Liver (tissue), 9 donors: ENCODE measurements around the gene NEDD4. TPM values are rescaled to one million over a fixed set of nuclear protein-coding genes. Genes with fewer than 3 reads are reported as not detected.

Experiments
- DNase-seq: peaks from one replicate; pipeline ENCODE4 v3.0.0-alpha.2; 2017; ENCODE audit warnings: low spot score
- H3K27ac ChIP-seq, 2 donors: one replicate each; pipeline ENCODE4 v1.7.0; 2013; ENCODE audit warnings: inconsistent platforms in 2 of 2, low read length in 2 of 2, control low read depth in 1 of 2, low read depth in 1 of 2, mild to moderate bottlenecking in 1 of 2
- H3K27me3 ChIP-seq, 4 donors: one replicate each; pipeline versions ENCODE4 v1.6.1 to v1.7.0; 2013; ENCODE audit warnings: low read length in 3 of 4, inconsistent platforms in 1 of 4, mild to moderate bottlenecking in 1 of 4, moderate library complexity in 1 of 4; ENCODE audit not compliant: control insufficient read depth in 4 of 4, insufficient read depth in 4 of 4
- H3K36me3 ChIP-seq, 4 donors: one replicate each; pipeline versions ENCODE4 v1.6.1 to v1.7.0; 2013; ENCODE audit warnings: low read length in 3 of 4, mild to moderate bottlenecking in 3 of 4, low read depth in 1 of 4, moderate library complexity in 1 of 4; ENCODE audit not compliant: control insufficient read depth in 4 of 4, insufficient read depth in 3 of 4
- H3K4me1 ChIP-seq, 4 donors: one replicate each; pipeline versions ENCODE4 v1.6.1 to v1.7.0; 2013; ENCODE audit warnings: low read length in 3 of 4, mild to moderate bottlenecking in 3 of 4, moderate library complexity in 1 of 4; ENCODE audit not compliant: control insufficient read depth in 4 of 4, insufficient read depth in 4 of 4
- H3K4me3 ChIP-seq, 3 donors: one replicate each; pipeline versions ENCODE4 v1.6.1 to v1.7.0; 2013; ENCODE audit warnings: low read length in 3 of 3, control low read depth in 1 of 3, low read depth in 1 of 3, mild to moderate bottlenecking in 1 of 3
- H3K9ac ChIP-seq, 2 donors: one replicate each; pipeline ENCODE4 v1.7.0; 2013; ENCODE audit warnings: low read length in 2 of 2, mild to moderate bottlenecking in 2 of 2, moderate library complexity in 2 of 2, control low read depth in 1 of 2, low read depth in 1 of 2
- H3K9me3 ChIP-seq, 4 donors: one replicate each; pipeline versions ENCODE4 v1.6.1 to v1.7.0; 2013; ENCODE audit warnings: low read length in 3 of 4; ENCODE audit not compliant: control insufficient read depth in 4 of 4
- ATF3 ChIP-seq: IDR thresholded peaks from 2 replicates; pipeline ENCODE4 v1.6.1; 2016; ENCODE audit warnings: antibody characterized with exemption
- EGR1 ChIP-seq, 2 donors: IDR thresholded peaks; 2 replicates each; pipeline ENCODE4 v1.6.1; 2016 to 2018; ENCODE audit warnings: antibody characterized with exemption in 2 of 2, low read depth in 2 of 2
- FOXA1 ChIP-seq: IDR thresholded peaks from 2 replicates; pipeline ENCODE4 v1.6.1; 2016; ENCODE audit warnings: antibody characterized with exemption
- FOXA2 ChIP-seq: IDR thresholded peaks from 2 replicates; pipeline ENCODE4 v1.6.1; 2016; ENCODE audit warnings: antibody characterized with exemption
- GABPA ChIP-seq, 2 donors: IDR thresholded peaks in 1 of 2; conservative IDR thresholded peaks in 1 of 2; 2 replicates each; pipeline ENCODE4 v1.6.1; 2016; ENCODE audit warnings: antibody characterized with exemption in 2 of 2, mild to moderate bottlenecking in 1 of 2, moderate library complexity in 1 of 2
- HNF4A ChIP-seq, 2 donors: conservative IDR thresholded peaks; 2 replicates each; pipeline ENCODE4 v1.6.1; 2016; ENCODE audit warnings: antibody characterized with exemption in 2 of 2, mild to moderate bottlenecking in 2 of 2
- HNF4G ChIP-seq: IDR thresholded peaks from 2 replicates; pipeline ENCODE4 v1.6.1; 2016; ENCODE audit warnings: antibody characterized with exemption
- JUND ChIP-seq, 2 donors: IDR thresholded peaks; 2 replicates each; pipeline ENCODE4 v1.6.1; 2016; ENCODE audit warnings: antibody characterized with exemption in 2 of 2
- MAX ChIP-seq: IDR thresholded peaks from 2 replicates; pipeline ENCODE4 v1.6.1; 2016; ENCODE audit warnings: antibody characterized with exemption
- NR2F2 ChIP-seq: IDR thresholded peaks from 2 replicates; pipeline ENCODE4 v1.6.1; 2016; ENCODE audit warnings: antibody characterized with exemption
- RAD21 ChIP-seq, 2 donors: IDR thresholded peaks; 2 replicates each; pipeline ENCODE4 v1.6.1; 2016; ENCODE audit warnings: antibody characterized with exemption in 2 of 2, mild to moderate bottlenecking in 2 of 2
- REST ChIP-seq: IDR thresholded peaks from 2 replicates; pipeline ENCODE4 v1.6.1; 2016; ENCODE audit warnings: antibody characterized with exemption, mild to moderate bottlenecking
- RXRA ChIP-seq, 2 donors: IDR thresholded peaks; 2 replicates each; pipeline ENCODE4 v1.6.1; 2017 to 2018; ENCODE audit warnings: antibody characterized with exemption in 2 of 2, mild to moderate bottlenecking in 1 of 2
- SP1 ChIP-seq: IDR thresholded peaks from 2 replicates; pipeline ENCODE4 v1.6.1; 2018; ENCODE audit warnings: antibody characterized with exemption, mild to moderate bottlenecking
- TAF1 ChIP-seq: conservative IDR thresholded peaks from 2 replicates; pipeline ENCODE4 v1.6.1; 2016; ENCODE audit warnings: antibody characterized with exemption, mild to moderate bottlenecking
- YY1 ChIP-seq: IDR thresholded peaks from 2 replicates; pipeline ENCODE4 v1.6.1; 2016; ENCODE audit warnings: antibody characterized with exemption, mild to moderate bottlenecking
- WGBS: extraction: QIAGEN DNeasy Blood & Tissue Kit; methylation state at CpG from one replicate; pipeline ENCODE4 v1.1.7; 2013; 5-methylcytosine and 5-hydroxymethylcytosine counted together
- polyA plus RNA-seq, 2 donors: library from polyadenylated mRNA; stranded (reverse) in 1 of 2; unstranded in 1 of 2; fragments of 200-250 nt in 1 of 2; fragments of >200 nt in 1 of 2; fragmentation: Nextera tagmentation in 1 of 2; extraction: Ambion mirVana in 1 of 2; gene quantifications; one replicate each; pipeline versions ENCODE4 v1.2.1 to v1.2.3, GENCODE V29; 2013 to 2015
- total RNA-seq, 2 donors: library from RNA; depleted of rRNA; stranded (reverse); fragments of >200 nt; gene quantifications; one replicate each; pipeline ENCODE4 v1.2.3, GENCODE V29; 2014
- TF ChIP-seq, protein P1 (sequence below): fragments of 150-350 bp; IDR thresholded peaks from 2 replicates; pipeline ENCODE4 v1.5.1; 2017; ENCODE audit warnings: improper control_type of control experiment, low read depth, low read length; ENCODE audit not compliant: missing input control
- TF ChIP-seq, protein P2 (sequence below): IDR thresholded peaks from 2 replicates; pipeline ENCODE4 v1.6.1; 2016; ENCODE audit warnings: antibody characterized with exemption
- donor health status: healthy.
- donor health status: healthy.
- donor health status: healthy.
- donor health status: healthy.
- donor health status: healthy.

Gene NEDD4
- total and polyA plus RNA-seq, 4 donors, result 9.1 to 17.5 (median 12.4) TPM

- H3K36me3 ChIP-seq, result peaks cover 3 to 25% (median 12%) of the 10 kb centered on the region in 4 donors
- H3K4me3 ChIP-seq, result no peak overlapping the region
- H3K9ac ChIP-seq, result no peak overlapping the region
- no peak for DNase-seq
- no peaks in the 10 kb centered on the region for H3K27me3 ChIP-seq
- TF ChIP-seq HNF4A (conservative IDR thresholded peaks at IDR 0.05) (no peak), FOXA1 (no peak), ATF3 (no peak), JUND (IDR thresholded peaks at IDR 0.05) (no peak)
- no peak overlapping the region for H3K27ac ChIP-seq
- 95% methylated on average over 2 of the region's 2 CpGs for WGBS
- H3K9me3 ChIP-seq, result no peaks in the 10 kb centered on the region
- H3K4me1 ChIP-seq, result no peaks in the 10 kb centered on the region
Observed at GRCh38 chr15:55827955-55828354, 165.5 kb downstream of the NEDD4 start.

DNA sequence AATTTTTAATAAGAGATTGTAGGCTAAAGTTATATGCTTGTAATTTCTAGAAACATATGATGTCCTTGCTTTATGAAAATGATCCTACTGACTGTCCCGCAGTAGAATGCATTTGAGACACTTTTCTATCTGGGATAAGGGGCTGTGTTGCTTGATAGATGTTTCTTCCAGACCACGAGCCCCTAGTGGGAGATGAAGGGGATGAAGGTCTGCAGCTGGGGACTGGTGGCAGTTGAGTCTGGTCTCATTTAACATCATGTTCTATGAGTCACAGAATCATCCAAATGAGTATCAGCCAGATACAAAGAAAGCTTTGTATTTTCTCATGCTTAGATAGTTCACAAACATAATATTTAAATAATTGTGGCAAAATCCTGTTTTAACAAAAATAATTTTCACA, 166.2 kb downstream of the NEDD4 start:
- DNase-seq, result no peak
- H3K27me3 ChIP-seq, result no peaks in the 10 kb centered on the region
- H3K9me3 ChIP-seq, result no peaks in the 10 kb centered on the region
- WGBS, result 98% methylated on average over 2 of the region's 2 CpGs
- no peak overlapping the region for H3K4me3 ChIP-seq
- H3K36me3 ChIP-seq, result peaks cover 1 to 25% (median 7%) of the 10 kb centered on the region in 4 donors
- no peak overlapping the region for H3K27ac ChIP-seq
- H3K4me1 ChIP-seq, result no peaks in the 10 kb centered on the region
- TF ChIP-seq RXRA (IDR thresholded peaks at IDR 0.05) (no peak), ATF3 (no peak), NR2F2 (no peak), MAX (no peak), YY1 (no peak), FOXA2 (no peak), FOXA1 (no peak), GABPA (IDR thresholded peaks at IDR 0.05 in 1 of 2, conservative IDR thresholded peaks at IDR 0.05 in 1 of 2) (no peak), REST (no peak), EGR1 (IDR thresholded peaks at IDR 0.05; ENCODE audit: low read depth in 2 of 2) (no peak), TAF1 (no peak), HNF4G (no peak), HNF4A (conservative IDR thresholded peaks at IDR 0.05) (no peak), SP1 (no peak), JUND (IDR thresholded peaks at IDR 0.05) (no peak), RAD21 (IDR thresholded peaks at IDR 0.05) (no peak)
- TF ChIP-seq, protein P1, sequence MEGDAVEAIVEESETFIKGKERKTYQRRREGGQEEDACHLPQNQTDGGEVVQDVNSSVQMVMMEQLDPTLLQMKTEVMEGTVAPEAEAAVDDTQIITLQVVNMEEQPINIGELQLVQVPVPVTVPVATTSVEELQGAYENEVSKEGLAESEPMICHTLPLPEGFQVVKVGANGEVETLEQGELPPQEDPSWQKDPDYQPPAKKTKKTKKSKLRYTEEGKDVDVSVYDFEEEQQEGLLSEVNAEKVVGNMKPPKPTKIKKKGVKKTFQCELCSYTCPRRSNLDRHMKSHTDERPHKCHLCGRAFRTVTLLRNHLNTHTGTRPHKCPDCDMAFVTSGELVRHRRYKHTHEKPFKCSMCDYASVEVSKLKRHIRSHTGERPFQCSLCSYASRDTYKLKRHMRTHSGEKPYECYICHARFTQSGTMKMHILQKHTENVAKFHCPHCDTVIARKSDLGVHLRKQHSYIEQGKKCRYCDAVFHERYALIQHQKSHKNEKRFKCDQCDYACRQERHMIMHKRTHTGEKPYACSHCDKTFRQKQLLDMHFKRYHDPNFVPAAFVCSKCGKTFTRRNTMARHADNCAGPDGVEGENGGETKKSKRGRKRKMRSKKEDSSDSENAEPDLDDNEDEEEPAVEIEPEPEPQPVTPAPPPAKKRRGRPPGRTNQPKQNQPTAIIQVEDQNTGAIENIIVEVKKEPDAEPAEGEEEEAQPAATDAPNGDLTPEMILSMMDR, result no peak
- TF ChIP-seq, protein P2, sequence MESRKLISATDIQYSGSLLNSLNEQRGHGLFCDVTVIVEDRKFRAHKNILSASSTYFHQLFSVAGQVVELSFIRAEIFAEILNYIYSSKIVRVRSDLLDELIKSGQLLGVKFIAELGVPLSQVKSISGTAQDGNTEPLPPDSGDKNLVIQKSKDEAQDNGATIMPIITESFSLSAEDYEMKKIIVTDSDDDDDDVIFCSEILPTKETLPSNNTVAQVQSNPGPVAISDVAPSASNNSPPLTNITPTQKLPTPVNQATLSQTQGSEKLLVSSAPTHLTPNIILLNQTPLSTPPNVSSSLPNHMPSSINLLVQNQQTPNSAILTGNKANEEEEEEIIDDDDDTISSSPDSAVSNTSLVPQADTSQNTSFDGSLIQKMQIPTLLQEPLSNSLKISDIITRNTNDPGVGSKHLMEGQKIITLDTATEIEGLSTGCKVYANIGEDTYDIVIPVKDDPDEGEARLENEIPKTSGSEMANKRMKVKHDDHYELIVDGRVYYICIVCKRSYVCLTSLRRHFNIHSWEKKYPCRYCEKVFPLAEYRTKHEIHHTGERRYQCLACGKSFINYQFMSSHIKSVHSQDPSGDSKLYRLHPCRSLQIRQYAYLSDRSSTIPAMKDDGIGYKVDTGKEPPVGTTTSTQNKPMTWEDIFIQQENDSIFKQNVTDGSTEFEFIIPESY, result no peak
- no peak overlapping the region for H3K9ac ChIP-seq
